GM21619 (cell line): Measurements from ENCODE around the gene EZR.

Source experiments
- ATAC-seq: cut with Tn5 transposase; IDR thresholded peaks from one replicate; pipeline ENCODE4 v1.9.1; 2021; ENCODE audit not compliant: unreplicated experiment

The EZR gene

DNA sequence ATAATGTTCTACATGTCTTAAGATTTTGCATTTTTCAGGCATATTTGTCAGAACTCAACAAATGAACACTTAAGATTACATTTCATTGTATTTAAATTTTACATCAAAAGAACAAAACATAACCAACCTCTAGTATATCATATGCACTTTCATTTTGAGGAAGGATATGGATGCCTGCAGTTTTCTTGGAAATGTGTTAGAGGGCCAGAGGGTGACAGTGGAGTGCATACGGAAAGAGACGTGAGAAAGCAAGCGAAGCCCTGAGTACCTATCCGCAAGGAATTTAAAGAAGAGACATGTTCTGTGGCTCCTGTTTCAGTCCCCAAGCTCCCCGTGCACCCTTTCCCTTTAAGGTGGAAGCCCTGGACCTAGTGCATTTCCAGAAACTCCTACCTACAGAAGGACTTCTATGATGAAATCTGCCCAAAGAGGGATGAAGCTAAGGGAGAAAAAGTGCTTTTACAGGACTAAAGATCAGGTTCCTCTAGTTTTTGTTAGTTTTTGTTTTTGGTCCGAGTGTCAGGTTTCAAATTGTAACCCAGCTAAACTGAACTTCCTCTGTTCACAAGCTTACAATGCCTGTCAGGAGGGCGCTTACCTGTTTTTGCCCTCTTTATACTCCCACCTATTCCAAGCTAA is 38.8 kb downstream of the EZR start:
- ATAC-seq, result no peak

DNA sequence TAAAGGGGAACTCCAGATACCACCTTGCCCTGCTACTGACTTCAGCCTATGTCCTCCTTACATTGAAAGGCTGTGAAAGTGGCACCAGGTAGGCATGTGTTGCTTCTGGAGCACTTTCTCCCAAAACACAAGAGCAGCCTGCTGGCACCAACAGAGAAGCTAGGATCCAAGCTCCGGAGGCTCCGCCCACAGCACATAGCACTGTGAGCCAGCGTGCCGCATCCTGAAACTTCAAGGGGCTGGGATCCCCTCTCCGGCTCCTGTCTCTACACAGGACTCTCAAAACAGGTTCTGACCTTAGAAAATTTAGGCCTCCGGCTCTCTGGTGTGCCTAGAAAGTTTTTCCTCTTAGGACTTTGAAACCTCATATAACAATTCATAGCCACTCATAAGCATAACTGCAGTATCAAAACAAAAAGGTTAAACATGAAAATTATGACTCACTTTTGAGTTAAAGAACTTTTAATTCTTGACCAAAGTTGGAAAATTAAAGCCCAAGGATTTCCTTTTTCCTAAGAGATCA is 41.1 kb downstream of the EZR start:
- ATAC-seq, result no peak

DNA sequence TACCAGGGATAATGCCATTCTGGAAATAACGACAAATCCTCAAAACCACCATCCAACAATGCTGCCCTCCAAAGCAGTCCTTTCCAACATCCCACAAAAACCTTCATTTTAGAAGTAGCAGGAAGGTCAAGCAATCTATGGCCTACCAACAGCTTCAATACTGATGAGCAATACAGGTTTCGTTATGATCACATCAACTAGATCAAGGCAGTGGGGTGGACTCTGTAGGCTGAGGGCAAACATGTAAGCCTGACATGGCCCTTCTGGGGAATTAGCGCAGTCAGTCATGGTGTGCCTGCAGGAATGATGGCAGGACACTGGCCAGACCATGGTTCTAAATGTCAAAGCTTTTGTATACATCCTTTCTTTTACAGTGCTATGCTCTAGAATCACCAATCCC is 41.7 kb downstream of the EZR start:
- ATAC-seq, result no peak

DNA sequence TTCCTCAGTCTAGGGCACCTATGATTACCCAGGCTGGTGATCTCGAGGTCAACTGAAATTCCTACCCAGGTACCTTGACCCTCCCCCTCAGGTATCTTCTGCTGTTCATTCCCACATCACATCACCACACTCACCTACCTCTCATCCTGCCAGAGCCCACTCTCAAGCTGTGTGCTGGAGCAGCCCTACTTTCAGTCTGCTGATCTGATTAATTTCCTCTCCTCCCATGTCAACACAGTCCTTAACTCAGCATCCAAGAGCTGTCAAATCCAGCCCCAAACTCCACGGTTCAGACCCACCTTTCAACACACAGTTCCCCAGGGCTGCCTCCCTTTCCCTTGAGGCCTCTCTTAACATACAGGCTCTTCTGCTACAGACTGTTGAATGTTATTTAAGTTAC is 42.4 kb downstream of the EZR start:
- no peak for ATAC-seq

DNA sequence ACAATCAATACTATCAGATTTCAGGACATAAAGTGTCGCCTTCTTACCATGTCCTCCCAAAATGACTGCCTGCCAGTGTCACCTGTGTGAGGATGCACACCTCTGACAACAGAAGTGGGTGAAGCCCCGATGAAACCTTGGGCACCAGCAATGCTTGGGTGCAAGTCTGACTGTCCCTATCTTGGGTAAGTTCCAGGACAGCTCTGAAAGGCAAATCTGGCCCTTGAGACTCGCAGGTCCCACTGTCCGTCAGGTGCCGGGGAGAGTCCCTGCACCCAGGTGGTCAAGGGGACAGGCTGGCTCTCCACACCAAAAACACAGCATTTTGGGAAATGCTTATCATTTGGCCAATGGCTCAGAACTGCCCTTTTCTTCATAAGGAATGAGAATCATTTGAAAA is 43.3 kb downstream of the EZR start:
- ATAC-seq, result no peak

DNA sequence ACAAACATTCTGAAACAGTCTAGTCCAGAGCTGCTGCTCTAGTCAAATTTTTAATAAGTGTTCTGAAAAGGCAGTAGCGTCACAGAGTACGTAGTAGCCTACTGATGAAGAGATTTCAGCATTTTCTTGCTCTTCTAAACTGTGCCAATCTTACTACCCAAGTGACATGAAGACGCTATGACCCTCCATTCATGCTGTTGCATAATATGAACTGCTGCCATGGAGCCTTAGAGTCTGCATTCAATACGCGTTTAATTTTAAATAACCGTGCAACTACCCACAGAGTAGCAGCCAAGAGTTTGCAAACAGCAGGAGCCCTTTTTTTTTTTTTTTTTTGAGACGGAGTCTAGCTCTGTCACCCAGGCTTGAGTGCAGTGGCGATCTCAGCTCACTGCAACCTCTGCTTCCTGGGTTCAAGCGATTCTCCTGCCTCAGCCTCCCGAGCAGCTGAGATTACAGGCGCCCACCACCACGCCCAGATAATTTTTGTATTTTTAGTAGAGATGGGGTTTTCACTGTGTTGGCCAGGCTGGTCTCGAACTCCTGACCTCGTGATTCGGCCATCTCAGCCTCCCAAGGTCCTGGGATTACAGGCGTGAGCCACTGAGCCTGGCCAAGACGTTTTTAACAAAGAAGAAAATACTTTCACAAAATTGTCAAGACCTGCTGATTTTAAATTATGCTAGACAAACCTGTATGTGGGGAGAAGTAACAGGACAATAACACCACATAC is 44.3 kb downstream of the EZR start:
- no peak for ATAC-seq

DNA sequence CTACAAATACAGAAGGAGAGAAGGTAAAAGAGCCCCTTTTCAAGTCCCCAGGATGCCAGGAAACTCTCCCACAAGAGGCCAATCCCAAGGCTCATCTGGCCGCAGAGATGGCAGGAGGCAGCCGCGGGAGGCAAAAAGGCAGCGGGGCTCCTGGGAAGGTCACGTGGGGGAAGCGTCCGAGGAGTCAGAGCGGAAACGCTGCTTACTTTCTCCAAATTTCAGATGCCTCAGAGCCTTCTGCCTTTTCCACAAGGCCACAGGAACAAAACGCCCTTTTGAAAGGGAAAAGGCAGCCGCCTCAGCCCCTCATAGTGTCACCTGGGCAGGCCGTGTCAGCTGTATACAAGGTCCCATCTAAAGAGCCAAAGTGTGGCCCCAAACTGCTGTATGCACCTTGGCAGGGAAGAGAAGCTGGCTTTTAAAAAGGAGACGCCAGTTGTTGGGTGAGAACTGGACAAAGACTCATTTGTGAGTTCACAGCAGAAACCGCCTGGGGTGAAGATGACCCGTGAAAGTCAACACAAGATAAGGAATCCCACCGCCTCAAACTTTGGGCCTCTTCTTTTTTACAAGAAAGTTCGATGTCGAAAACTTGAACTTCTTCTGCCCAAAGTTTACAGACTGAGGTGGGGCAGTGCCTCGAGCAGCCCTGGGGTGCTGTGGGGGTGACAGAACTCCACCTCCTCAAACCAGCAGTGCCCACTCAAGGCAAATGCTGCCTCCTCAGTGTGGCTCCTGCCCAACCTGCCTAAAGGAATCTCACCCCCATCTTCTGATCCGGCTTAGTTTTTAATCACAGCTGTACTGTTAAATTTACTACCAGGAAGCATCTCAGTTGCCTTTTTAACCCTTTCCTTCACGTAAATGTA is 45.4 kb downstream of the EZR start:
- ATAC-seq, result no peak

DNA sequence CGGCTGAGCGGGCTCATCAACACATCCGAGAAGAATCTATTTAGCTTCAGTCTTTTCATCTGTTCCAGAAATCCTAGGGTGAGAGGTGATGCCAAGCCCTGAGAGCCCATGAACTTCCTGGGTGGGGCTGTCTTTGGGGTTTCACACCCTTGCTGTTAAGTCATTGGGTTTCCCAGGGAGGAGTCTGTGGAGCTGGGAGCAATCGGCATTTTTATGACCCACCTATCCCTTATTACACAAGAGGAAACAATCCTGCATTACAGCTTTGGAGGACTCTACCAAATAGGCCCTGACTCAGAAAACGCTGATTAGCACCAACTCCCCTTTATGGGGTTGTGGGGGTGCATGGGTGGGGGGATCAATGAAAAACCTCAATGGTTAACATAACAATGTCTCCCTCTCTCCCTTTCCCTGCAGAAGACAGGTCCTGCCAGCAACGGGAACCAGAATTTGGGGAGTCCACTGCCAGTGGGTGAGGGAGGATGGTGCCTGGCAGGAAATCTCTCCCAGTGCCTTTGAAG is 46.3 kb downstream of the EZR start:
- ATAC-seq, result no peak

DNA sequence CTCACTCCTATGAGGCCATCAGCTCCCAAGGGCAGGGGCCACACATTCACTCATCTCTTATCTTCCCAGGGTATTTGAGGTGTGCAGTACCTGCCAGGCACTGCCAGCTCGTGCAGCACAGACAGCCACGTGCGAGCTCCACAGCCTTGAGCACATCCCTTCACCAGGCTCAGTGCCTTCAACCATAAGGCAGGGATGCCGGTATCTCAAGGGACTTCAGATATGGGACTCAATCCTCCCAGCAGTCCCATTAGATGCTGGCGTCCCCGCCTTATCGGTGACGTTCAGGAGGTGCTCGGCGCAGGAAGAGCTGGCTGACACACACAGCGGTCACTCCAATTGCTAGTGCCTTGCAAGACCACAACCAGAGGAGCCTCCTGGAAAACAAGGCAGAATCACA is 47.0 kb downstream of the EZR start:
- no peak for ATAC-seq

DNA sequence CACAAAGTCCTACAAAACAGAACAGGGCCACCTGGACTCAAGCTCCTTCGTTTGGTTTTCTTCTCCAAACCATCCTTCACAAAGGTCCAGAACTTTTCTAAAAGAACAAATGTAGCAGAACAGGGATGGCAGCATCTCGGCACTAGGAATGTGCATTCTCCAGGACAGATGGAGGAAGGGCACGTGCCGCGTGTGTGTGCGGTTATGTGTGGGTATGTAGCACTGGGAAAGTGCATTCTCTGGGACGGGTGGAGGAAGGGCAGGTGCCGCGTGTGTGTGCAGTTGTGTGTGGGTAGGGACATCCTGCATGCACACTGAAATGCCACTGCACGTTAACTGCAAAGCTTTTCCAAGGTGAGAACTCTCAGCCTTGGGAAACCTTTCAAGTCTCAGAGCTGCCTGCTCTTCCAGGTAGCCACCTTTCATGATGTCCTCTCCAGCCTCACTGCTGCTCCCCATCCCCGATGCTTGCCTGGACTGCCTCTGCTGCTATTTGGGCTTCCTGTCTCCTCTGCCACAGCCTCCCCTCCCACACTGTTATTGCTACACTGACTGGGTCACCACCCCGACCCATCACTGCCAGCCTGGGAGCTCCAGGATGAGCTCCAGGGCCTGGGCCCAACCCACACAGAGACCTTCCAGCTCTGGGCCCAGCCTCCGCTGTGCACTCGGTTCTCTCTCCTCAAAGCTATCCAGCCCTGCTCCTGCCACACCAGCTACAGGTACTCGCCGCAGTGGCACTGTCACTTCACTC is 47.6 kb downstream of the EZR start:
- ATAC-seq, result no peak

DNA sequence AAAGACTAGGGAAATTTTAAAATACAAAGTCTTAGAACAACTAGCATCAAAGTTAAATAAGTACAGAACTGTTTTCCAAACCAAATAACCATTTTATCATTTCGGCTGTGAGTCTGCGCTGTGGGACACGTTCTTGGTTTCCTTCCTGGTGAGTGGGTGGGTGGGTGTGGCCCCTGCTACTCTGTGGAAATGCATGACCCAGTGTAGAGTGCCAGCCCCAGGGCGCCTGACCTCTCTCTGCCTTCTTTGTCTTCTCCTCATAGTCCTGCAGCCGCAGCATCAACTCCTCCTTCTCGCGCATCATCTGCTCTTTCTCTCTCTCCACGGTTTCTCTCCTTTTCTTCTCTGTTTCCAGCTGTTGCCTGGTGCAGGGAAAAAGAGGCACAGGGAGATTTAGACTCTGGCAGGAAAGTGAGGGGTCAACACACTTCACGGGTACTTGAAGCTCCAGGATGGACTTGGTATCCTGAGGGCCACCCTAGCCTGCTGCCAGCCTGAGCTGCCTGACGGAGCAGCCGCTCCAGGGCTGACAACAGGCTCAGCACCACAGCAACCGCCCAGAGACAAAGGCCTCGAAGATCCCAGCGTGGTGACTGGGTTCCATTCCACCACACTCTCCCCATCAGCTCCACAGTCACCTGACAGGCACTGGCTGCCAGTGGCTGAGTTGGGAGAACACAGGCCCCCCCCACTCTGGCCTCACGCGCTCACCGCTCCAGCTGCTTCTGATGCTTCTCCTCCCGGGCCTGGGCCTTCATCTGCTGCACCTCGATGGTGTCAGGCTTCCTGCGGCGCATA is 48.4 kb downstream of the EZR start:
- no peak for ATAC-seq

DNA sequence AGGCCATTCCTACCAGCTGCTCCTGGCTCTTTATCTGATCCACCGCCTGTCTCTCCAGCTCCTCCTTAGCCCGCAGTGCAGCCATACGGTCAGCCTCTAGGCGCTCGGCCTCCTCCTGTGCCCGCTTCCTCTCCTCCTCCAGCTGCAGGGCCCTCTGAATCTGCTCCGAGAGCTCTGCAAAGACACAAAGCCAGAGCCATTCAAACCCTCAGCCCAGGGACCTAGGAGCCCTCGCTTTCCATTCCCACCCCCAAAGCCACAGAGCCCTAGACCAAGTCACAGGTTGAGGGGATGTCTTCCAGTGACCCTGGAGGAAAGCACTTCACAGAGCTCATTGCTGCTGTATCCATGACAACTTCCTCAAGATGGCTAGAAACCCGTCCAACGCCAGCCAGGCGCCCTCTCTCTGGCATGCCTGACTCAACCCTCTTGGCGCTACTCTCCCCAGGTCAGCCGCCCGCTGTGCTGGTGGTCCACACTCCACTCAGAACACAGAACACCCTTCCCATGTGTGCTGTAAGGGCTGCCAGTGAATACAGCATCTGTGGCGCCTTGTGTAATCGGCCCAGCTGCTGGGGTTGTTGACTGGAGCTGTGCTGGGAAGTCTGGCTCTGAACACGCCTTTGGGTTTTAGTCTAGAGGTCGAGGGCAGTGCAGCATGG is 49.3 kb downstream of the EZR start:
- ATAC-seq, result no peak

DNA sequence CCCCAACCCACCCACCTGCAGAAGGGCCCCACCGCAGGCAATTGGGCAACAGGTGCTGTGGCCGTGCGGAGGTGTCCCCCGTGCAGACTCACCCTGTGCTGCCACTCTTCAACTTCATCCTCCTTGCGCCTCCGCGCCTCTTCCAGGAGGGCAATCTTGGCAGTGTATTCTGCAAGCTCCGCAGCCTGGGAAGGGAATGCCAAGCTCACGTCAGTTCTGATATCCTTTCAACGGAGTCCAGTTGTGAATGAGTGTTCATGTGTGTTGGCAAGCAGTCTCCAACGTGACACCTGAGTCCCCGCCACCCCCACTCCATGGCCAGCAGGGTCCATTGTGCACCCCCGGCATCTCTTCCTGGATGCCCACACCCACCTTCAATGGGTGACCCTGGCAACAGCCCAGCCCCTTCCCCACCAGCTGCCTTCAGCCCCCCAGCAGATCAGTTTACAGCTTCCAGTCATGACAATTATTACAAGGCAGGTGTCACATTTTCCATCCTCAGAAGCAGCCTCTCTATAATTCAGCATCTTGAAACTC is 49.9 kb downstream of the EZR start:
- no peak for ATAC-seq

DNA sequence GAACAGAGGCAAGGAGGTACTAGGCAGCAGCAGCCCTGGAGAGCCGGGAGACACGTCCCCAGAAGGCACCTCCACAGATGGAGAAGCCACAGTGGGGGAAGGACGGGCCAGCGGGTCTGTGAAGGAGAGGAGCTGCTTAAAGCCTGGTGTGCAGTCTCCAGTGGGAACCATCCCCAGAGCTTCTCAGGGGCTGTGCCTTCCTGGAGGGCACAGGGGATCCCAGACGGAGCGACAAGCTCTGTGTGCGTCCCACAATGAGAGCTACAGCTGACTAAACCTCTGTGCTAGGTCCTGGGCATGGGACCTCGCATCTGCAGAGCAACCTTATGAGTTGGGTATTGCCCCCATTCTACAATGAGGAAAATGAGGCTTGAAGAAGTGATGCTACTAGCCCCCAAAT is 50.7 kb downstream of the EZR start:
- ATAC-seq, result no peak

DNA sequence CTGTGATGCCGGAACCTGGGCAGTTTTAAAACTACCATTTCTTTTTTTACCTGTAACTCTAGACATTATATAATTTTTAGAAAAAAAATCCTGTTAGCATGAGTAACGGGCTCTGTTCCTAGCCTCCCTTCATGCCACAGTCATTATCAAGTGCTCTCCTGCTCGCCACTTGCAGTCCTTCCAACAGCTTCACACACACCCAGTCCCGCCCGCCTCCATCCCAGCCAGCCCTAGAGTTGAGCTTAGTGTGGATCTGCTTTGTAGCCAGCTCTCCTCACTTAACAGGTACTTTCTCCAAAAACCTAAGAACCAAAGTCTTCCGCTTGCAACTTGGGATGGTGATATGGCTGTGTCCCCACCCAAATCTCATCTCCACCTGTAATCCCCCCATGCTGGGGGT is 51.5 kb downstream of the EZR start:
- no peak for ATAC-seq

DNA sequence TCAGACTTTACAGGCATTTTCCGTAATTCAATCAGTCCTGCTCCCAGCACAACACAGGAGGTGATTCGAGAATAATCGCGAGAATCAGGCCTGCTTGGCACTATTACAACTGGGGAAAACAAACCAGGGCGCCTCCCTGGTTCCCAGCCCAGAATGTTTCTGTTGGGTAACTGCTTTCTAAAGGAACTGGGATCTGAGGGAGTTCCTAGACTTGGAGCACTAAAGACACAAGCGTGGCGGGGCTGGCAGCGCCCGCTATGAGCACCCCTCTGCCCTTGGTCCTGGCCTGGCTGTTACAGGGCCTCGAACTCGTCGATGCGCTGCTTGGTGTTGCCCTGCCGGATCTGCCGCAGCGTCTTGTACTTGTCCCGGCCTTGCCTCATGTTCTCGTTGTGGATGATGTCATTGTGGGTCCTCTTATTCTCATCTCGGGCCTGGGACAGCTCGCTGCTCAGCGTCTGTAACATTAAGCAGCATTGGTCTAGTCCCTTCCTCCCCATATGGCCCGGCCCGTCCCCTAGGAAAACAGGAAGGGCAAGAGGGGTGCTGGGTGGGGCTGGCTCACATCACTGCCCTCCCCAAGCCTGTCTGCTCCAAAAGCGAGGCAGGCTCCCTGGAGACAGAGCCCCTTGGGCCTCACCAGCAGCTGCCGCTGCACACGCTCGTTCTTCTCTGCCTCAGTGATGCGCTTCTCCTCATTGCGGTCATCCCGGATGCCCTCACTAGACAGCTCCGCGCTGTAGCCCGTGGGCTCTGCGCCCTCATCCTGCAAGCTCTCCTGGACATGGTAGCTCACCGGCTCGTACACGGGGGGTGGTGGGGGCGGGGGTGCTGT is 52.3 kb downstream of the EZR start:
- ATAC-seq, result no peak

DNA sequence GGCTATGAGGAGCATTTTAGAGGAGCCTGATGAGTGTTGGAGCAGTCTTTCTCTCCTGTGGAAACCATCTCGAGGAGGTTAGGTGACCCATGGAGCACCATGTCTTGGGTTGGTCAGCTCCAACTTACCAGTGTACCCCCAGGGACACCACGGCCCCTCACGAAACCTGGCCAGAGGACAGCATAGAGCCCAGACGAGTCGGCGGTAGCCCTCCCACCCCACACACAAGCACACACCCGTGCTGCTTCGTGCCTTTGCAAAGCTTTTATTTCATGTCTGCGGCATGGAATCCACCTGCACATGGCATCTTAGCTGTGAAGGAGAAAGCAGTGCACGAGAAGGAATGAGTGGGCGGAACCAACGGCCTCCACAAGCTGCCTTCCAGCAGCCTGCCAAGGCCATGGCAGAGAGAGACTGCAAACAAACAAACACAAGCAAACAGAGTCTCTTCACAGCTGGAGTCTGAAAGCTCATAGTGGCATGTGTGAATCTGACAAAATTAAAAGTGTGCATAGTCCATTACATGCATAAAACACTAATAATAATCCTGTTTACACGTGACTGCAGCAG is 53.6 kb downstream of the EZR start:
- no peak for ATAC-seq

DNA sequence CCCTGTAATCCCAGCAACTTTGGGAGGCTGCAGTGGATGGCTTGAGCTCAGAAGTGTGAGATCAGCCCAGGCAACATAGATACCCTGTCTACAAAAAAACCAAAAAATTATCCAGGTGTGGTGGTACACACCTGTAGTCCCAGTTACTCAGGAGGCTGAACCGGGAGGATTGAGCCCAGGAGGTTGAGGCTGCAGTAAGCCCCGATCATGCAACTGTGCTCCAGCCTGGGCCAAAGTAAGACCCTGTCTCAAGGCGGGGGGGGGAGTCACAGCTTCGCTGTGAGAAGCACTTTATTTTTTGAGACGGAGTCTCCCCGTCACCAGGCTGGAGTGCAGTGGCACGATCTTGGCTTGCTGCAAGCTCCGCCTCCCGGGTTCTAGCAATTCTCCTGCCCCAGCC is 54.2 kb downstream of the EZR start:
- ATAC-seq, result no peak
